ENCODE data around the gene BIVM. TPM values are rescaled to one million over a fixed set of nuclear protein-coding genes. Genes with fewer than 3 reads are reported as not detected.

BIVM gene
- total and polyA plus RNA-seq, 2 of the 4 experiments (the other 2 are of a cell fraction) = 7.2 to 12.2 TPM

DNA sequence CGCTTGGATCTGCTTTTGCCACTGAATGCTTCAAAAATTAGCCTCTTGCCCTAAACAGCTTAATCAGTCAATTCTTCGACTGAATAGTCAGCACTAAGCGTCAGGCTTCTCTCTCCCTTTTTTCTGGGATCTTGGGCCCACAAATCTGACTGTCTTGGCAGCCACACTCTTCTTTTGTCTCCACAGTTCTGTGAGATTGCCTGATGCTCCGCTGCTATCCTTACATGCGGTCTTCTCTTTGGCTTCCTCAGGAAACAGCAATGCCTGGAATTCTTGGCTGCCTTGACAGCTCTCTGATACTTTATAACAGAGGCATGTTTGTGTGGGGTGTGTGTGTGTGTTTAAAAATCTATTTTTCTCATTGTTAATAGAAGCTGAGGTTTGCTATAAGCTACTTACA, 79.6 kb downstream of the BIVM start:
- H3K4me2 ChIP-seq (ENCODE audit: low read depth, low read length) = no peak overlapping the region
- H3K23ac ChIP-seq (ENCODE audit: low read depth, low read length) = no peak overlapping the region
- H2BK120ac ChIP-seq (ENCODE audit: low read depth, low read length) = no peak overlapping the region
- no peak overlapping the region for H2AFZ ChIP-seq (replicated peaks; ENCODE audit: low read length, poor library complexity)
- H3K18ac ChIP-seq (ENCODE audit: low read depth, low read length) = no peak overlapping the region
- no TSS peak for BruUV-seq (replicated peaks)
- in situ Hi-C loops (cut with MboI; ENCODE audit: low sequenced_read_pairs) = no loop called here
- intact Hi-C loops (cut with micrococcal nuclease) = no loop called here
- dilution Hi-C loops (cut with HindIII; ENCODE audit: low sequenced_read_pairs, unreplicated experiment) = no loop called here
- CTCF ChIA-PET = interaction anchor here (0.7 kb wide), 1 partner anchor 37 kb away, joined by 4 read pairs; no protein-coding TSS in a partner anchor
- peaks cover 3% of the 10 kb centered on the region for H3K4me1 ChIP-seq (ENCODE audit: control insufficient read depth, insufficient read depth, low read length)
- ATAC-seq (ENCODE audit: low read depth) (peak; percentile 88), DNase-seq (peak; percentile 76)
- no peak overlapping the region for H4K8ac ChIP-seq (ENCODE audit: low read depth in 2 of 2, low read length in 2 of 2)
- no peak overlapping the region for H3K9ac ChIP-seq (ENCODE audit: low read depth, low read length)
- no peak overlapping the region for H2BK5ac ChIP-seq (ENCODE audit: low read depth, low read length, poor library complexity, severe bottlenecking)
- no peak overlapping the region for H2AK9ac ChIP-seq (replicated peaks; ENCODE audit: low read depth, low read length, poor library complexity)
- H3K4me3 ChIP-seq (ENCODE audit: insufficient read depth, low read depth, low read length) = no peak overlapping the region
- no peak overlapping the region for H3K4ac ChIP-seq (ENCODE audit: low read depth, low read length)
- no peak overlapping the region for H3K56ac ChIP-seq (ENCODE audit: extremely low read depth, insufficient read depth, low read length)
- no peak overlapping the region; the same call in 1 of the 2 replicates for H3K27ac ChIP-seq (ENCODE audit: insufficient read depth, low read length)
- no peaks in the 10 kb centered on the region for H3K9me3 ChIP-seq (ENCODE audit: control insufficient read depth, insufficient read depth, low read length)
- H3K9me1 ChIP-seq (ENCODE audit: insufficient read depth, low read length) = no peaks in the 10 kb centered on the region; the same call in 1 of the 2 replicates
- no peaks in the 10 kb centered on the region for H3K79me1 ChIP-seq (ENCODE audit: low read depth in 1 of 2, low read length in 2 of 2)
- H2AK5ac ChIP-seq (ENCODE audit: low read depth, low read length) = no peak overlapping the region
- no peak overlapping the region for H2BK20ac ChIP-seq (ENCODE audit: low read depth, low read length)
- H4K20me1 ChIP-seq (ENCODE audit: insufficient read depth, low read length) = no peaks in the 10 kb centered on the region
- no peak overlapping the region for H4K91ac ChIP-seq (ENCODE audit: insufficient read depth, low read depth, low read length)
- no peak overlapping the region for H3K14ac ChIP-seq (replicated peaks; ENCODE audit: low read depth, low read length)
- TF ChIP-seq CEBPB (IDR thresholded peaks at IDR 0.05; ENCODE audit: low read depth, low read length) = no peak
- TF ChIP-seq SMC3 (IDR thresholded peaks at IDR 0.05; ENCODE audit: low read depth, low read length) = no peak
- no peak for TF ChIP-seq FOS (IDR thresholded peaks at IDR 0.05; ENCODE audit: low read depth, low read length)
- TF ChIP-seq POLR2A (IDR thresholded peaks at IDR 0.05; ENCODE audit: low read depth, low read length) = no peak
- no peak for TF ChIP-seq MAZ (IDR thresholded peaks at IDR 0.05; ENCODE audit: borderline replicate concordance, low read depth, low read length)
- no peak for TF ChIP-seq MAFK (IDR thresholded peaks at IDR 0.05; ENCODE audit: low read depth, low read length)
- TF ChIP-seq USF2 (IDR thresholded peaks at IDR 0.05; ENCODE audit: low read depth, low read length) = no peak
- TF ChIP-seq CTCF (conservative IDR thresholded peaks at IDR 0.05; ENCODE audit: low read depth, low read length) = no peak
- TF ChIP-seq RFX5 (IDR thresholded peaks at IDR 0.05; ENCODE audit: low read depth, low read length) = no peak
- TF ChIP-seq NFE2L2 (IDR thresholded peaks at IDR 0.05; ENCODE audit: low read depth, low read length) = no peak
- TF ChIP-seq BHLHE40 (IDR thresholded peaks at IDR 0.05; ENCODE audit: low read depth, low read length) = no peak
- TF ChIP-seq CHD1 (IDR thresholded peaks at IDR 0.05; ENCODE audit: low read depth, low read length) = no peak
- POLR2A ChIA-PET (ENCODE audit: unreplicated experiment) = no interaction called here
- no peak overlapping the region for H4K5ac ChIP-seq (ENCODE audit: low read depth, low read length)
- no peaks in the 10 kb centered on the region for H3K27me3 ChIP-seq (ENCODE audit: control insufficient read depth, insufficient read depth, low read length)
- 57% methylated on average over 2 of the region's 5 CpGs; no CpG with 5 or more reads in 1 of the 2 experiments for WGBS, 2 experiments (ENCODE audit: extremely low coverage in 2 of 2, insufficient read length in 1 of 2)
- H3K36me3 ChIP-seq (ENCODE audit: control insufficient read depth, insufficient read depth, low read length) = peaks cover 10% of the 10 kb centered on the region
- H2BK15ac ChIP-seq (ENCODE audit: low read depth, low read length) = no peak overlapping the region
